A673 (cell line): ENCODE data around the gene NEDD4.

Source experiments
- CTCF ChIP-seq: fragments of 300-800, 200-600 bp; sonication (generic); conservative IDR thresholded peaks from 2 replicates; pipeline ENCODE4 v1.5.1; 2017; ENCODE audit warnings: low read depth, mild to moderate bottlenecking, antibody characterized with exemption, low read length, moderate library complexity, mixed read lengths
- EZH2 ChIP-seq: fragments of 200-600 bp; sonication (generic); IDR thresholded peaks from 2 replicates; pipeline ENCODE4 v1.6.1; 2017; ENCODE audit warnings: borderline replicate concordance, low read depth, mild to moderate bottlenecking, mixed read lengths, antibody characterized with exemption, low read length; ENCODE audit not compliant: poor library complexity, severe bottlenecking

- TF ChIP-seq CTCF (no peak), EZH2 (no peak)
These were observed 79.0 kb downstream of the NEDD4 start for GRCh38 chr15:55914446-55914845.
